Upper lobe of left lung (tissue), 6 donors: Measurements from ENCODE around the gene AMY2B. TPM values are rescaled to one million over a fixed set of nuclear protein-coding genes. Genes with fewer than 3 reads are reported as not detected.
A peak's percentile ranks its signal among the peaks of the same experiment; 100 is the strongest.
"Not testable (repeated sequence)": the region's sequence is repeated elsewhere in the genome, so short reads cannot be mapped to it uniquely, and the experiment has no call there.

Experiments
- ATAC-seq, 2 donors: fragments of 200-7000 bp; cut with Tn5 transposase; one replicate each; pipeline ENCODE4 v1.9.1; 2022; ENCODE audit warnings: mild to moderate bottlenecking in 2 of 2, moderate library complexity in 2 of 2; ENCODE audit not compliant: low FRiP score in 2 of 2
- DNase-seq, 2 donors: peaks; one replicate each; pipeline ENCODE4 v3.0.0-alpha.2; 2019 to 2020
- H3K27ac ChIP-seq, 4 donors: fragments of 200-600 bp; sonication (generic); one replicate each; pipeline ENCODE4 v1.5.1; 2016 to 2019
- H3K27me3 ChIP-seq, 4 donors: fragments of 200-600 bp; sonication (generic); one replicate each; pipeline ENCODE4 v1.5.1; 2017 to 2019
- H3K36me3 ChIP-seq, 4 donors: fragments of 200-600 bp; sonication (generic); one replicate each; pipeline ENCODE4 v1.5.1; 2016 to 2019
- H3K4me1 ChIP-seq, 4 donors: fragments of 200-600 bp; sonication (generic); one replicate each; pipeline ENCODE4 v1.5.1; 2018 to 2019
- H3K4me3 ChIP-seq, 4 donors: fragments of 200-600 bp; sonication (generic); one replicate each; pipeline ENCODE4 v1.5.1; 2017 to 2019; ENCODE audit warnings: mild to moderate bottlenecking in 2 of 4, moderate library complexity in 1 of 4
- H3K9me3 ChIP-seq, 4 donors: fragments of 200-600 bp; sonication (generic); one replicate each; pipeline ENCODE4 v1.5.1; 2018 to 2019
- CTCF ChIP-seq, 6 experiments: fragments of 450-650 bp in 4 of 6; fragments of 200-600 bp in 2 of 6; sonication (generic) in 2 of 6; IDR thresholded peaks; one replicate each; pipeline ENCODE4 v1.5.1; 2016 to 2019; ENCODE audit warnings: antibody characterized with exemption in 6 of 6
- EP300 ChIP-seq, 4 donors: sonication (generic); formaldehyde crosslinking; IDR thresholded peaks; one replicate each; pipeline ENCODE4 v1.5.1; 2017; ENCODE audit warnings: antibody characterized with exemption in 4 of 4, control low read depth in 2 of 4
- POLR2A ChIP-seq, 4 donors: fragments of 450-650 bp; IDR thresholded peaks; one replicate each; pipeline ENCODE4 v1.5.1; 2016 to 2017; ENCODE audit warnings: antibody characterized with exemption in 4 of 4, mild to moderate bottlenecking in 2 of 4
- POLR2AphosphoS5 ChIP-seq, 2 donors: sonication (generic); formaldehyde crosslinking; IDR thresholded peaks; one replicate each; pipeline ENCODE4 v1.5.1; 2017; ENCODE audit warnings: antibody characterized with exemption in 2 of 2
- WGBS, 2 donors: methylation state at CpG; one replicate each; pipeline ENCODE4 v1.1.5; 2017 to 2018; 5-methylcytosine and 5-hydroxymethylcytosine counted together
- total RNA-seq, 6 donors: library from RNA; depleted of rRNA in 4 of 6; stranded (reverse); fragments of >200 nt in 4 of 6; gene quantifications; one replicate each; pipeline versions ENCODE4 v1.1.0 to v1.2.1, GENCODE V29; 2016 to 2021
- donor health status: DM: no; HTN: no; CAD: no; lungs with moderate emphysema.
- donor health status: DM: no; HTN: yes; CAD: no; lungs with severe emphysema.

AMY2B gene
- total RNA-seq, 6 donors from 2014 or later, result 12.5 to 73.3 (median 23.8) TPM

- no peak overlapping the region for H3K27ac ChIP-seq
- H3K36me3 ChIP-seq, result no peaks in the 10 kb centered on the region
- 79 to 91% methylated on average over 2 of the region's 2 CpGs for whole genome bisulfite sequencing, 2 donors
- H3K4me1 ChIP-seq, result no peaks in the 10 kb centered on the region
- H3K4me3 ChIP-seq, result no peak overlapping the region
- H3K27me3 ChIP-seq, result no peaks in the 10 kb centered on the region
- ATAC-seq (no peak), DNase-seq (no peak)
- no peaks in the 10 kb centered on the region for H3K9me3 ChIP-seq
- TF ChIP-seq POLR2A (IDR thresholded peaks at IDR 0.05), result no peak
- no peak for TF ChIP-seq EP300 (IDR thresholded peaks at IDR 0.05)
- TF ChIP-seq POLR2AphosphoS5 (IDR thresholded peaks at IDR 0.05), result no peak
- no peak for TF ChIP-seq CTCF (IDR thresholded peaks at IDR 0.05)
Measured at GRCh38 chr1:103616362-103616761, 45.0 kb downstream of the AMY2B start.

- not testable (repeated sequence) for H3K4me3 ChIP-seq, H3K4me1 ChIP-seq, ATAC-seq, H3K36me3 ChIP-seq, H3K27me3 ChIP-seq, H3K27ac ChIP-seq, DNase-seq, H3K9me3 ChIP-seq
- WGBS, 2 donors, result 91% methylated on average over 3 of the region's 3 CpGs
Measured at GRCh38 chr1:103616994-103617477, 45.6 kb downstream of the AMY2B start, which contains the start of gene AMY2A. Gene AMY2A, plus strand, starts transcription at chr1:103617427. Its CDS starts 14 bp downstream, at chr1:103617441.

- DNase-seq, H3K4me3 ChIP-seq, H3K9me3 ChIP-seq, H3K4me1 ChIP-seq, H3K36me3 ChIP-seq, H3K27me3 ChIP-seq, H3K27ac ChIP-seq: not testable (repeated sequence)
- ATAC-seq, result peak in 1 of 2 donors; percentile 23
- 87 to 94% methylated on average over 3 to 4 of the region's 4 CpGs for WGBS, 2 donors
Measured at GRCh38 chr1:103627436-103627835, 56.0 kb downstream of the AMY2B start.

Other genes starting within 250 kb of the AMY2B start
- gene RNPC3, start 45.9 kb upstream of the AMY2B start, total RNA-seq, result 100 to 1,000 TPM in 1 of 6 donors, 10 to 100 TPM in 5; 20.4 to 150 (median 48.4) TPM
- 1 to 10 TPM in 1 of 6 donors, under 1 TPM in 2, not detected in 3; 0.29 to 1.8 (median 0.77) TPM for gene AMY2A, start 45.8 kb downstream of the AMY2B start, total RNA-seq
- 1 to 10 TPM in 3 of 6 donors, not detected in 3; 1.2 to 3.3 (median 1.3) TPM for gene AMY1A, start 84.2 kb downstream of the AMY2B start, total RNA-seq
- 1 to 10 TPM in 3 of 6 donors, under 1 TPM in 2, not detected in 1; 0.57 to 6.8 (median 1.6) TPM for gene AMY1B, start 124.6 kb downstream of the AMY2B start, total RNA-seq
- 10 to 100 TPM in 3 of 6 donors, 1 to 10 TPM in 2, not detected in 1; 5.2 to 32.2 (median 12.0) TPM for gene AMY1C, start 178.3 kb downstream of the AMY2B start, total RNA-seq